DLD1 (cell line): ENCODE results near the gene MRGPRE.

Source experiments
- in situ Hi-C: cut with HindIII; loops from 2 replicates; pipeline ENCODE4 v1.10.0; 2017; ENCODE audit warnings: low sequenced_read_pairs

MRGPRE gene

DNA sequence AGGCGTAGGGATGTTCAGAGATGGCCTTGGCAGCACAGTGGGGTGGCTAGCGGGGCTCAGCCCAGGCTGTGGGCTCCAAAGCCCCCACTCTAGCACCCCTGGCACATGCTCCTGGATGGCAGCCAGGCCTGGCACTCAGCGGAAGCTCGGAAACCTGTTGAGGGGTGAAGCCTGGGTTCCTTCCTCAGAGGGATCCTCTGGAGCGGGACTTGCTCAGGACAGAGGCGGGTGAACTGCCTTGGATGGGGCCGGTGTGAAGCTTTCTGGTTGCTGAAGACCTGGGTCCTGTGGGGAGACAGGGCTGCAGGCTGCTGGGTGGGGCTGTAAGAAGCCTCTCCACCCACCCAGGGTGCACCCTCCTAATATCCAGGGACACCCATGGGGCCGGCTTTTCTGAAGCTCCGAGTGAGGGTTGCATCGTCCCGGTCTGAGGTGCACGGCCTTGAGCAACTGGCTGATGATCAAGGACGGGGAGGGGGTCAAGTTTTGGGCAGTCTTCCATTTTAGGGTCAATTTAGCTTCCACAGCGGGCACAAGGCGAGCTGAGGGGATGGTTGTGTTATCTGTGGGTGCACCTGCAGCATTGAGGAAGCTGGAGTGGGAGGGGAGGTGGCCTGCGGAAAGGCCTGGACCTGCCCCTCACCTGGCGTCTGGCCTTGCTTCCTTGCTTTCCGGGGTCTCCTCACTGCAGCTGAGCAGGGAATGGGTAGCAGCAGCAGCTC, 5.2 kb downstream of the MRGPRE start:
- in situ Hi-C loops, result no loop called here

DNA sequence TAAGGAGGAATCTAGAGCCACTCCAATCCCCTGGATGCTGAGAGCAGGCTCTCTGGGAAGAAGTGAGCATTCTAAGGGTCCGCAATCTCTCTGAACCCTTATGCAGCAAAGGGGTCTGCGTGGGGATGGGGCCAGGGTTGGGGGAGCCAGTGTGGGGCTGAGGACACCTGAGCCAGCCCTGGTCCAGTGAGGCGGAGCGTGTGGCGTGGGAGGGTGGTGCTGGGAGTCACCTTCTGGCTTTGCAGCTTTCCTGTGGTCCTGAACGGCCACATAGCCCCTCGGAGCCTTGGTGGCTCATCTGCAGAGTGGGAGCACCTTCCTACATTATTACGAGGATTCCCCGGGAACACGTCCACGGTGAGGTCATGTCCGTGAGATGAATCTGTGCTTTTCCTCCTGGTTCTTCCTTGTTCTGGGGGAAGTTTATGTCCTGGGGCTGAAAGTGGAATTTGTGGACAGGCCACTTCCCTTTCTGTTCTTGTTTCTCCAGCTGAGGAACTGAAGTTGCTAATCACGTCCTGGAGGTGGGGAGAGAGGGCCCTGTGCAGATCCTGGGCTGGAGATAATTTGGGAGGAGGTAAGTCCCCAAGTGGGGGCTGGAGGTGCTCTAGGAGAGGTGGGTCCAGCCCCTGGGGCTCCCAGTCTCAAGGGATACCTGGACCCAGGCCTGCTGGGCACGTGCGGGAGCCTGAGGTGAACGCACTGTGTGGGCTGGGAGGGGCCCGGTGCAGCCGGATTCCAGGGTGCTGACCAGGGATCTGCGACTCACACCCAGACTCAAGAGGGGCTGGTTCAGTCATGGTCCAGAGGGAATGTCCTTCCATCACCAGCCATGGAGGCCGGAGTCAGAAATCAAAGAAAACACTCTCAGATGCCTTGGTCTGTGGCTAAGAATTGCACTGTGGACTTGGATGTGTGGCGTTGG, 6.1 kb downstream of the MRGPRE start:
- in situ Hi-C loops, result no loop called here

DNA sequence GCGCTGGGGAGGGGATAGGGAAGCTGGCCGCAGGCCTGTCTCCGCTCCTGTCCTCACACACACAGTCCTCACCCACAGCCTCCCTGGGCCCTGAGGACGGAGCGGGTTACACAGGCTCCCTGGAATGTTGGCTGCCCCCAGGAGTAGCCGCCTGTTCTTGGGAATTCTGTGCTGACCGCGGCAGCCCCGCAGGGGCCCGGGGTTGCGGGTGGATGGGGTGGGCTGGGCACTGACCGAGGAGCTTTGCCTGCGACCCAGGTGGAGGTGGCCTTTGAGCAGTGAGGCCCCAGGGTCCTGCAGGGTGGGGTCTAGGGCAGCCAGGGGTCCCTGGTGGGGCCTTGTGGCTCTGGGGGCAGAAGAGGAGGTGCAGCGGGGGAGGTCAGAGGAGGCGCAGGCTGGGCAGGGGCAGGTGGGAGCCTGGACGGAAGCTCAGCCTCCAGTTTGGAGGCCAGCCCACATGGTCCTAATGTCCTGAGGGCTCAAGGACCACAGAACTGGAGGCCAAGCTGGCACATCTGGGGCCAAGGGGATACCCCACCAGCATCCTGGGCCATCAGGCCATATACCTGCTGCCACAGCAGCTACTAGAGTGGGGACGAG, 7.0 kb downstream of the MRGPRE start:
- in situ Hi-C loops, result no loop called here

DNA sequence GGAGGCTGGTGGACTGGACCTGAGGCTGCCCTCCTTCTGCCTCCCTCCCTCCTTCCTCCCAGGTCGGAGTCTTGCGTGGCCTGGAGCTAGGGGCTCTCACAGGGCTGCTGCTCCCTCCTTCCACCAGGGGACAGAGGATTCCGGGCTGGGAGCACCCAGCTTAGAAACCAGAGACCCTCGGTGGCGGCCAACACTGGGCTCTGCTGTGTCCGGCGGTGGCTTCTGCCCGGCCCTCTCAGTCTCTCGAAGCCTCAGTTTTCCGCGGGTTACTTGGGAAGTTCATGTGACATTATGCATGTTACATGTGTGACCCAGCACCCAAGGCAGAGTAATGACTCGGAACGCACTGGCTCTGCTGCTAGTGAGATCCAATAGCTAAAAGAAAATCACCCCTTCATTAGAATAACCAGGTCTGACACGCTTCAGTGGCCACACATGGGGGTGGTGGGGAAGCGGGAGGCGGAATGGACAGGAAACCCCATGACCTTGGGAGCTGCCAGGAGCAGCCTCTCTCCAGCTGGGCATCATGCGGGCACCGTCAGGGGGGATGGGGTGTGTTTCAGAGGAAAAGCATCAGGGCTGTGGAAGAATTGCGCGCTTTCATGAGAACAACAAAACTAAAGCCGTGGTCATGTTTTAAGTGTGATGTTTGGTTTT, 7.7 kb downstream of the MRGPRE start:
- in situ Hi-C loops, result no loop called here

DNA sequence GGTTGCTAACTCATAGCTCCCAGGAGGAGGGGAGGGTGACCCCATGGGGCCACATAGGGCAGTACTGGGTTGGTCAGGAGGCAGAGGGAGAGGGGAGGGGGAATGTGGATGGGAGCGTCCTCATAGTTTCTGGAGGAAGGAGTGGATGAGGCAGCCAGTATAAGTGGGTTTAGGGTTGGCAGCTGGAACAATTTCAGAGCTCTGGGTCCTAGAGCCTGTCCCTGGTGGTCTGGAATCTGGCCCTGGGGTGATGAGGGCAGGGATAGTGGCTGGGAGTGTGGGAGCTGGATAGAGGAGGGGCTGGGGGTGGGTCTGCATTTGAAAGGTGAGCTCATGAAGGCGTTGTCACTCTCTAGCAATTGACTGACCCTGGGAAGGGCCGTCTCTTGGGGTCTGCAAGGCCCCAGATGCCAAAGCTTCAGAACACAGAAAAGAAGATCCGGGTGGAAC, 8.3 kb downstream of the MRGPRE start:
- in situ Hi-C loops, result no loop called here

DNA sequence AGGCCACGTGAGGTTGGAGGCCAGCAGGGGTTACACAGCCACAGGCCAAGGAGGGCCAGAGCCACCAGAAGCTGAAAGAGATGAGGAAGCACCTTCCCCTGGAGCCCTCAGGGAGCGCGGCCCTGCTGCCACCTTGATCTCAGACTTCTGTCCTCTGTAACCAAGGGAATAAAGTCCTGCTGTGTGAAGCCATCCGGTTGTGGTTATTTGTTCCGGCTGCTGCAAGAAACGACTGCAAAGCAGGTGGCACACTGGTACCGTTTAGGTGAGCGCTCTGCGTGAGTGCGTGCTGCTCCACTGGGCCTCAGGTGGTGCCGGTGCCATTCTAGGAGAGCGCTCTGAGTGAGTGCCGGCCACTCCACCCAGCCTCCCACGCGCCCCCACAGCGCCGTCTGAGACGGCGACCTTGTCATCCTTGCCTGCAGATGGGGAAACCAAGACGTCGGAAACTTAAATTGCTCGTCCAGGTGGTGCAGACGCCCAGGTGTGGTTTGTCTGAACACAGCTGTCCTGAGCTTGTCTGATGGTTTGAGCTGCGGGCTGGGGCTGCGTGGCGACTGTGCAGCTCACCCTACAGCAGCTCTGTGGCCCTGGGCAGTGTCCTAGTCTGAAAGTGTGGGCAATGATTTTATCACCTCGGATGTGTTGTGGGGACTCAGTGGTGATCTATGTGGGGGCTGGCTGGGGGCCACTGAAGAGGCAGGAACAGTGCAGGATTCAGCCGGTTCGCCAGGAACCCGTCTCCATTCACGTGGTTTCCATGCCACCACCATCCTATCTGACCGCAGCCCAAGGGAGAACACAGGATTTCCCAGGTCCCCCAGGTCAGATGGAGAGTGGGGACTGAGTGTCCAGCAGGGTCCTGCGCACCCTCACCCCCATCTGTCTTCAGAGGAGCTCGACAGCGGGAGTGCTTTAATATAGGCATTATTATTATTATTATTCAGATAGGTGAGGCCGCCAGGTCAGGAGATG, 9.0 kb downstream of the MRGPRE start:
- in situ Hi-C loops, result no loop called here

DNA sequence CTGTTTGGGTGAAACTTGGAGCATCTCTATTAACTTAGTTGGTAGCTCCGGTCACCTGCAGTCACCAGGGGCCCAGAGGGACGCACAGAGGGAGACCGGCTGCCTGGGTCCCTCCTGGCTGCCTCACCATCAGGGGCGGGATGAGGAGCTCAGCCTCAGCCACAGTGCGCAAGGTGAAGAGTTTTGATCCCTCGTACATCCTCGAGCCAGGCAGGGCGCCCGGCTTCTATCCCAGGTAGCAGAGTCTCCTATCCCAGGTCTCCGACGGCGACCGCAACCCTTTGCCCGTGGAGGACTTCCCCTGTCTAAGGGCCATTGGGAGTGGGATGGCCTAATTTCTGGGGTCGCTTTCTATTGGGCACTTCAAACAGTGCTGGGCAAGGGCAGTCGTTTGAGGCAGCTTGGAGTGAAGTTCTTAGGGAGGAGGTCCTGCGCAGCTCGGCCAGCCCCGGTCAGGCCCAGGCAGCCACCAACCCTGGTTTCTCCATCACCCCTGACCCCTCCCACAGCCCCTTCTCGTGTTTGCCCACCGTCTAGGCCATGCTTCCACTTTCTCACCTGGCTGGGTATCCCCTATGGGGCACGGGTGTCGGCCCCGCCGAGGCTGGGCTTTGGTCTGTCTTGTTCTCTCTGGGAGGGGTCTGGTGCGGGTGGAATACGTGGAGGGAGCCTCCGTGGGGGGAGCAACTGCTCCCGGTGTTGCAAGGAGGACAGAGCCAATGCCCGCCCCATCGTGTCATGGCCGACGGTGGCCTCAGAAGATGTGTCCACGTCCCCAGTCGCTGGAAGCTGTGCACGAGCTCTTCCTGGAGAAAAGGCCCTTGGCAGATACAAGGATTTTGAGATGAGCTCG, 10.0 kb downstream of the MRGPRE start:
- in situ Hi-C loops, result no loop called here

DNA sequence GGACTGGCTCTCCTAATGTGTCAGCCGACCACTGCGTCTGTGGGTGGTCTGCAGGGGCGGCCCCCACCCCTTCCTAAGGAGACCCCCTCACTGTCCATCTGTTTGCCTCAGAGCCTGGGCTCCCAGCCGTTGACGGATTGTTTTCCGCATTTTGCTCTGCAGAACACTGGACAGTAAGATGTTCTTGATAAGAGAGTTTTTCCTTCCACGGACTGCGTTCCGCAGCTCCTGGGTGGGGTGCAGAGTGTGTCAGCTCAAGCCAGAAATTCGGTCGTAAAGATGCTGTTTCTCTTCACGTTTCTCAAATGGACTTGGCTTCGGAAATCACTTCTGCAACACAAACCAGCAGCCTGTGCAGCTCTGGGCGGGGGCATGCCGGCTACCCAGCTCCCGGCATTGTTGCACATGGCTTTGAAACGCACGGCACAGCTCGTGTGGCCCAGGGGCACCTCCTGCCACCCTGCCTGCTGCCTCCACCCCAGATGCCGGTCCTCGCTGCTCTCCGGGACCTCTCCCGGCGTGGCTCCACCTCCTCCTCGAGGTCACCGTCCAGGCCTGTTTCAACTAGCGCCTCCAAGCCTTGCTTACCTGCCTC, 10.7 kb downstream of the MRGPRE start:
- in situ Hi-C loops, result no loop called here

DNA sequence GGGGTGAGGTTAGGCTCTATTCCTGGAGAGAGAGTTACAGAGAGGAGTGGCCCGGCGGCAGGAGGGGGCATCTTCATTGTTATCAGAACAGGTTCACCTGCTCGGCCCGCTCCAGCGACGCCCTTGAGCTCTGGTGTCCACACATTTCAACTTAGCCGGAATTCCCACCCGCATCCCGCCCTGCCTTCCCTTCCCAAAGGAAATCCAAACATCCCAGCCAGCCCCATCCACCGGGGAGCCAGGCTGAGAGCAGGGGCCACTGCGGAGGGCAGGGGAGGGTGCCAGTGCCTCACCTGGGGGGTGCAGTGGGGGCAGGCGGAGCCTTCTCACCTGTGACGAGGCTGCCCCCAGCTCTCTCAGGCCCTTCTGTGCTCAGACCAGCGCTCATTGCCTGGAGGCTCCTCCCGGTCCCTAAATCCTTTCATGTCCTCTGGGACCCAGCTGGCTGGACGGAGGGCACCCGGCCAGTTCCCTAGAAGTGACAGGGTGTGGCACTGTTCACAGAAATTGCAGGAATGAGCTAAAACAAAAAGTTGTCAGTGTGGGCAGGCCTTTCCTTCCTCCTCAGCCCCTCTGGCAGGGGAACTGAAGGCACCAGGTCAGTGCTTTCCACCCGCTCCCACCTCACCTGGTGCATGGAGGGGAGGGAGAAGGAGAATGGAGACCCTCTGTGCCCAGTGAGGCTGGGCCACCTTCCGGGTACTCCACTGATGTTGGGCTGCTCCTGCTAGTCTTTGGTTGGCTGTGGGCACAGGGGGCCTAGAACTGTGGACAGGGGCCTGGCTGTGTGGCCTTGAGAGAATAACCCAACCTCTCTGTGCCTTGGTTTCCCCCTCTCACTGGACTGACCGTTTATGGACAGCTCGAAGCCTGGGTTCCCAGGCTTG, 11.5 kb downstream of the MRGPRE start:
- in situ Hi-C loops, result no loop called here

DNA sequence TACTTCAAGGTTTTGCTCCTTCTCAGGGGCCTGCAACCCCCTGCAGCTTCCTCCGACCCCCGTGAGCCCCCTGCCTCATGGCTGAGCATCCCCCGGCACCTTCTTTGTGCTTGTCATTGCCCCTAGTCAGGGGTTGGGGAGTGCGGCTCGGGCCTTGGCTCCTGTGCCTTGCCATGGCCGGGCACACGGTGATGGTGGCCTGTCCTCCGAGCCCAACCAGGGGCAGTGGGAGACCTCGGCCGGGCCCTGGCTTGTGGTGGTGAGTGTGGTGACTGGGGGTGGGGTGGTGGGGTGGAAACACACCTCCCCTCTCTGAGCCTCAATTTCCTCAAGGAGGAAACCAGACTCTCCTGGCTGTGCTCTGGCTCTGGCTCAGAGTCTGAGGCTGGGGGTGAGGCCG, 12.1 kb downstream of the MRGPRE start:
- in situ Hi-C loops, result no loop called here

DNA sequence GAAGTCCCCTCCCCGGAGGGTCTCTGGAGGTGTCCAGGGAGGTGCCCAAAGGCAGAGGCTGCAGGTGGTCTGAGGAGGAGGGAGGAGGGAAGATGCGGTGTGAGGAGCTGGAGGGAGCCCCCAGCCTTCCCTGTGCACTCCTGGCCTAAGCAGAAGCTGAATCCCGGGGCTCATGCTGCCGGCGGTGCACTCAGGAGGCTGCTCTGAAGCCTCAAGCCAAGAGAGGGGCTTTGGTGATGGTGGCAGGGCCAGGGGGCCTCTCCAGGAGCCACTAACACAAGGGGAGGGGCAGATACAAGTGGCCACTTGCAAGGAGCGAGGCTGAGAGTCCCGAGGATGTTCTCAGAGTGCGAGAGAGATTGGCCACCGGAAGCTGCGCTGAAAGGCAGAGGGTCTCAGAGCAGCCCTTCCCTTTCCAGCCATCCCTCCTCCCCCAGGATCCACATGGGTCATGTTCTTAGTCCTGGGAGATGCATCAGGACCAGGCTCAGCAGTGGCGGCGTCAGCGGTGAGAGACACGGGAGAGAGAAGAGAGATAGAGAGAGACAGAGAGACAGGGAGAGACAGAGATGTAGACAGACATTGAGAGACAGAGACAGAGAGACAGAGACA, 12.8 kb downstream of the MRGPRE start:
- in situ Hi-C loops, result no loop called here

DNA sequence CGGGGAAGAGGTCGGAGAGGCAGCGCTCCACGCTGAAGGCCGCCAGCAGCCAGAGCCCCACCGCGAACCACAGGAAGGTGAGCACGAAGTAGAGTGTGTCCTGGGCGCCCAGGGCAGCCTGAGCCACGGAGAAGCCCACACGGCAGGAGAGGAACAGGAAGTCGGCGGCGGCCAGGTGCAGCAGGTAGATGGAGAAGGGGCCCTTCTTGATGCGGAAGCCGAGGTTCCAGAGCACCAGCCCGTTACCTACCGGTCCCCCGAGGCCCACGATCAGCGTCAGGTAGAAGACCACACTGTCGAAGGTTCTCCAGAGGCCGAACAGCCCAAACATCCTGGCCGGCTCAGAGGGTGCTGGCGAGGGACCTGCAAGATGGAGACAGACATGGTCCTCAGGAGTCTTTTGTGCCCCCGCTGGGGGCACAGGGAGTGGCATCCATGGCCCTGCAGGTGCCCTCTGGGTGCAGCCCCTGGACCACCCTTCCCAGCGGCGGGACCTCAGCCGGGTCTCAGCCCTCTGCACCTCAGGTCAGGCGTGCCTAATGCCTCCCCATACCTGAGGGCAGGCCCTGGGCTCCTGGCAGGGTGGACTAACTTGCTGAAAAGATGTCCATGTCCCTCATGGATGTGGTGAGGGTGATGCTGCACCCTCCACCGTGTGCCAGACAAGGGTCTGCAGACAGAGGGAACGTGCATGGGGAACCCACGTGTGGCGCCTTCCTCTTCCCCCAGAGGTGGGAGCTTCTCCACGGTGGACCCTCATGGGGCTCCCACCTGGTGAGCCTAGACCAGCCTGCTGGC, 13.5 kb downstream of the MRGPRE start, which contains the start of gene MRGPRG:
TSS of gene MRGPRG (minus strand) at position 331 of the 798 bp plus-strand sequence. CDS start at position 331, 0 bp downstream.
- in situ Hi-C loops, result no loop called here

DNA sequence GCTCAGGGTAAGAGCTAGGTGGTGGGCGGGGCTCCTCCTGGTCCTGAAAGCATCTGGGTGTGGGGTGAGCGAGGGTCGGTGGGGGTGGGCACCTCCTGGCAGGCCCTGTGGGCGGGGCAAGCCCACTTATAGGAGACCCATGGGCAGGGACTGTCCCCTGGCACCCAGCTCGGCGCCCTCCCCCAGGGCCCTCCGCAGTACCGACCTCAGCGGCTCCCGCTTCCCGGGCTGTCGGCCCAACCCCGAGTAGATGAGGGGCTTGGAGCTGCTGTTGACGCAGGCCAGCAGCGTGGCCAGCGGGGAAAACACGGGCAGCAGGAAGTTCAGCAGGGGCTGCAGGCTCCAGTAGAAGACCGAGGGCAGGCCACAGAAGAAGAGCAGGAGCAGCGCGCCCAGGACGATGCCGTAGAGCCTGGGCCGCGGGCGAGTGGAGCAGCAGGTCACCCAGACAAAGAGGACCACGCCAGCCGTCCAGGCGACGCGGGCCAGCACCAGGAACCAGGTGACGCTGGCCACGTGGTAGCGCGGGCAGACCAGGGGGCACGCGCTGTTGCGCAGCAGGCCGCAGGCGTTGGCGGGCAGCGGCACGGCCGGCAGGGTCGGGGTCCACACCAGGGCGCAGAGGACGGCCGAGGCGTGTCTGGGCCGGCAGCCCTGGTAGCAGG, 14.3 kb downstream of the MRGPRE start:
- in situ Hi-C loops, result no loop called here

DNA sequence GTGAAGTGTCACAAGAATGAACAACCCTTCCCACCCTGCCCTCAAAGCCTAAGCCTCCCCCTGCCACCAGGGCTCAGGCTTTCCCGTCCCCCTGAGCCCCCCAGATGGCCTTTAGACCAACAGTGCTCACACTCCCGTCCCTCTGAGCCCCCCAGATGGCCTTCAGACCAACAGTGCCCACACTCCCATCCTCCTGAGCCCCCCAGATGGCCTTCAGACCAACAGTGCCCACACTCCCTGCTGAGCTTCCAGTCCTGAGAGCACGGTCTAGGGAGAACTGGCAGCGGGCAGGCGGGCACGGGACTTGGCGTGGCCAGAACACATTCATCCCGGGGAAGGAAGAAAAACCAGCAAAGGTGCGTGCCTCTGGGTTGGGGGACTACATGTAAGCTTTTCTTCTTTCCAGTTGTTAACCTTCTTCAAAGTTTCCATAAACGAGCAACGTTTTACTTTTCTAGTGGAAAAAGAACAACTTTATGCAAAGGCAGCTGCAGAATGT, 16.1 kb downstream of the MRGPRE start:
- in situ Hi-C loops, result no loop called here

DNA sequence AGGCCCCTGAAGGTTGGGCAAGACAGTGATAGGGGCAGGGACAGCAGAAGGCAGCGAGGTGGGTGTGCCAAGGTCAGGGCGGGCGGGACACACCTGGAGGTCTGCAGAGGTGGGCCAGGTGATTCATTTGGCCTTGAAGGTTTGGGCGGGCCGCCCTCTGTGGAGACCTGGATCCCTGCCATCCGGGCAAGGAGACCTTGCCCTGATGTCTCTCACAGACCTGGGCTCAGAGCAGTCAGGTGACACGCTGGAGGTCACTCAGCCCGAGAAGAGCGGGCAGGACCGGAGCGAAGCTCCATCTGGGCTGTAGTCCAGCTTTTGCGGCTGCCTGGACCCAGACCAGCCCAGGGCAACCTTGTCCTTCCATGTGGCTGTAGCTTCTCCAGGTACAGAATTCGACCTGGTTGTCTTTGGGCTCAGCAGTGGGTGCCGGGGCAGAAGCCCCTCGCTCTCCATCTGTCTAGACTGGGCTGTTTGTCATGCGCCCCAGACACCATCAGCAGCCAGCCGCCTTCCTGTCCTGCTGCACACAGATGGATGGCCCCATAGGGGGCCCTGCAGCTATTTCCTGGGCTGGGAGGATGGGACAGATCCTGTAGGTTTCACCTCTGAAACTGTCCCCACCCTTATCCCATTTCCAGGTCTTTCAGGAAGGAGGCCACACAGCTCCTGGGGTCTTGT, 16.7 kb downstream of the MRGPRE start:
- in situ Hi-C loops, result no loop called here
